ENCODE measurements around the gene CORO7. TPM values are rescaled to one million over a fixed set of nuclear protein-coding genes. Genes with fewer than 3 reads are reported as not detected.
"Not testable (repeated sequence)": the region's sequence is repeated elsewhere in the genome, so short reads cannot be mapped to it uniquely, and the experiment has no call there.

The CORO7 gene
- polyA plus RNA-seq, 1 donor = 19.4 TPM

- DNase-seq (ENCODE audit: low read depth) = no peak
These were observed 78.2 kb downstream of the CORO7 start for GRCh38 chr16:4338125-4338582.

GRCh38 chr16:4337540-4338088, 78.8 kb downstream of the CORO7 start:
- no peak for DNase-seq (ENCODE audit: low read depth)

DNA sequence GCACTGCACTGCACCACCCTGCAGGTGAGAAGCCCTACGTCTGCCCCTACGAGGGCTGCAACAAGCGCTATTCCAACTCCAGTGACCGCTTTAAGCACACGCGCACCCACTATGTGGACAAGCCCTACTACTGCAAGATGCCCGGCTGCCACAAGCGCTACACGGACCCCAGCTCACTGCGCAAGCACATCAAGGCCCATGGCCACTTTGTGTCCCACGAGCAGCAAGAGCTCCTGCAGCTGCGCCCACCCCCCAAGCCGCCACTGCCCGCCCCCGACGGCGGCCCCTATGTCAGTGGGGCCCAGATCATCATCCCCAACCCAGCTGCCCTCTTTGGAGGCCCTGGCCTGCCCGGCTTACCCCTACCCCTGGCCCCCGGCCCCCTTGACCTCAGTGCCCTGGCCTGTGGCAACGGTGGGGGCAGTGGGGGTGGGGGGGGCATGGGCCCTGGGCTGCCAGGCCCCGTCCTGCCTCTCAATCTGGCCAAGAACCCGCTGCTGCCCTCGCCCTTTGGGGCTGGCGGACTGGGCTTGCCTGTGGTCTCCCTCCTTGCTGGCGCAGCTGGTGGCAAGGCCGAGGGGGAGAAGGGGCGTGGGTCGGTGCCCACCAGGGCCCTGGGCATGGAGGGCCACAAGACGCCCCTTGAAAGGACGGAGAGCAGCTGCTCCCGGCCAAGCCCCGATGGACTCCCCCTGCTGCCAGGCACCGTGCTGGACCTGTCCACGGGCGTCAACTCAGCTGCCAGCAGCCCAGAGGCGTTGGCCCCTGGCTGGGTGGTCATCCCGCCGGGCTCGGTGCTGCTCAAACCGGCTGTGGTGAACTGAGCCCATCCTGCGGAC, 79.5 kb downstream of the CORO7 start:
- no peak for DNase-seq (ENCODE audit: low read depth)

GRCh38 chr16:4334724-4335495, 81.5 kb downstream of the CORO7 start:
- DNase-seq (ENCODE audit: low read depth) = no peak

DNA sequence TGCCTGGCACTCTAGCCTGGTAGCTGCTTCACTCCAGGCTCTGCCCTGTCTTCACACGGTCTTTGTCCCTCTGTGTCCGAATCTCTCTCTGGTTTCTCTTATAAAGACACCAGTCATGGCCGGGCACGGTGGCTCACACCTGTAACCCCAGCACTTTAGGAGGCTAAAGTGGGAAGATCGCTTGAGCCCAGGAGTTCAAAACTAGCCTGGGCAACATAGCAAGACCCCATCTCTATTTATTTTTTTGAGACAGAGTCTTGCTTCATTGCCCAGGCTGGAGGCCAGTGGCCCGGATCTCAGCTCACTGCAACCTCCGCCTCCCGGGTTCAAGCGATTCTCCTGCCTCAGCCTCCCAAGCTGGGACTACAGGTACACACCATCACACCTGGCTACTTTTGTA, 82.7 kb downstream of the CORO7 start:
- not testable (repeated sequence) for DNase-seq (ENCODE audit: low read depth)

DNA sequence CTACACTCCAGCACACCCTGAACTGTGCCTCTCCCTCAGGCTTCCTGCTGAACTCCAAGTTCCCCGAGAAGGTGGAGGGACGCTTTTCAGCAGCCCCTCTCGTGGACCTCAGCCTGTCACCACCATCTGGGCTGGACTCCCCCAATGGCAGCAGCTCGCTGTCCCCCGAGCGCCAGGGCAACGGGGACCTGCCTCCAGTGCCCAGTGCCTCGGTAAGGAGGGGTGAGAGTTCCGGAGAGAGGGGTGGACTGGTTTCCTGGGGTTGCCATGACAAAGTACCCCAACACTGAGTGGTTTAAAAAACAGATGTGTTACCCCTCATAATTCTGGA, 83.1 kb downstream of the CORO7 start:
- no peak for DNase-seq (ENCODE audit: low read depth)

GRCh38 chr16:4332623-4333307, 83.6 kb downstream of the CORO7 start:
- DNase-seq (ENCODE audit: low read depth) = no peak

GRCh38 chr16:4332083-4332482, 84.3 kb downstream of the CORO7 start:
- DNase-seq (ENCODE audit: low read depth) = no peak

- no peak for DNase-seq (ENCODE audit: low read depth)
These were observed 86.0 kb downstream of the CORO7 start for GRCh38 chr16:4330277-4330874.

GRCh38 chr16:4328782-4329775, 87.3 kb downstream of the CORO7 start:
- DNase-seq (ENCODE audit: low read depth) = no peak

DNA sequence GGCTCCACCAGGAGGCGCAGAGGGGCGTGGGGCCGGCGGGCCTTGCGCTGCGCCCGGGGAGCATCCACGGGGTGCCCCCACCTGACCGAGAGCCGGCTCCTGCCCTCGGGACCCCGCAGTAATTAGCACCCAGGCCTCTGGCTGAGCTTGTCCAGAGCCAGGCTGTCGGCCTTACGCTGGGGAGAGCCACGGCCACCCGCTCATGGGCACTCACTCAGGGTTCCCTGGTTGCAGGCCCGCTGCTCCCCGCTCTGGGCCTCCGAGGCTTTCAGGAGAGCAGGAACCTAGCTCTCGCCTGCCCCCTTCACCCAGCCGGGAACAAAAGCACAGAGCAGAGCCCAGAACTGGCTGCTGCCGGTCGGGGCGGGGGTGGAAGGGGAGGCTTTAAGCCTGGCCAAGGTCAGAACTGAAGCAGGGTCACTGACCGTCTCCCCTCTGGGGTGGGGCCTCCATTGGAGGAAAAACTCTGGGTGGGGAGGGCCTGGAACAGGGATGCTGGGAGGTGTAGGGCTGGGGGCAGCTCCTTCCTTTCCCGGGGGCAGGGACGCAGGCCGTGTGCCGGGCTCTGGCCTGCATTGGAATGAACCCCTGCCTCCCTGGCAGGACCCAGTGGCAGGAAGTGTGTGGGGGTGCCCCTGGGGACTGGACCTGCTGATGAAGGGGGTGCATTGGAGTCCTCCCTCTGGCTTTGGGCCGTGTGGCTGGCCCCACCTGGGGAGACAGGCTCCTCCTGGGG, 88.2 kb downstream of the CORO7 start:
- DNase-seq (ENCODE audit: low read depth) = no peak

DNA sequence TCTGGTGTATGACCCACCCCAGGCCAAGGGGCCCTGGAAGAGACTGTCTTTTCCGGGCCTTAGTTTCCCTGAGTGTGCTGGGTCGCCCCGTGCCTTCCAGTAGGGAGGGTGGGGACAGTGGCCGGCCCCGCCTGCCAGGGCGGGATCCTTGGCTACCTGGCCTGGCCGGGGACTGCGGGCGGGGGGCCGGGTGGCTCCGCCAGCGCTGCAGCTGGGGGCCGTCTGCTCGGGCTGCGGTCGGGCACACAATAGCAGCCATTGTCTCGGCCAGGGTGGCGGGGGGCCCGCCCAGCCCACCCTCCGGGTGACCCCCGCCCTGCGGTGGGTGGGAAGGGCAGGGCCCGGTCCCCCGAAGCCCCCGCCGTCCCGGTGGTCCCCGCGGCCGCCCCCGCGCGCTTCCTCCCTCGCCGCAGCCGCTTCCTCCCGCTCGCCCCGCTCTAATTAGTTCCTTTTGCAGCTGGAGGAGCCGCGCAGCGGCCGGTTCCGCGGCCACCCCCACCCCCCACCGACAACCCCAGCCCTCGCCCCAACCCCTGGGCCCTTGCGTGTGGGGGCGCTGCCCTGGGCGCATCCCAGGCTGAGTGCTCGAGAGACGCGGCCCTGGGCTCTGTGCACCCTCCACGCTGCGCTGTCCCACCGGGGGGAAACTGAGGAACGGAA, 88.9 kb downstream of the CORO7 start:
- no peak for DNase-seq (ENCODE audit: low read depth)

DNA sequence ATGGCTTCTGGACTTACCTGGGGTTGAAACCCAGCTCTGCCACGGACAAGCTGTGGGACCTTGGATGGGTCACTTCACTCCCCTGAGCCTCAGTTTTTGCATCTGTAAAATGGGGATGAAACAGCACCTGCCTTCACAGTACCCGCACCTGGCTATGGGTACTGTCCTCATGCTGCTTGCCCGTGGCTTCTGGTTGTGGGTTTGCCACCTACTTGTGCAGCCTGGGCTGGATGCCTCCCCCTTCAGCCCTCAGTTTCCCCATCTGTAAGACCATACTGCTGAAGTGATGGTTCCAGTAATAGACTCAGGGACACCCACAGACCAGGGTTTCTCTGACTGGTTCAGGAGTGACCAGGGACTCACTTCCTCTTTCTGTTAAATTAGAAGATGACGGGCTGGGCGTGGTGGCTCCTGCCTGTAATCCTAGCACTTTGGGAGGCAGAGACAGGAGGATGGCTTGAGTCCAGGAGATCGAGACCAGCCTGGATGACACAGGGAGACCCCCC, 91.1 kb downstream of the CORO7 start:
- DNase-seq (ENCODE audit: low read depth) = no peak

DNA sequence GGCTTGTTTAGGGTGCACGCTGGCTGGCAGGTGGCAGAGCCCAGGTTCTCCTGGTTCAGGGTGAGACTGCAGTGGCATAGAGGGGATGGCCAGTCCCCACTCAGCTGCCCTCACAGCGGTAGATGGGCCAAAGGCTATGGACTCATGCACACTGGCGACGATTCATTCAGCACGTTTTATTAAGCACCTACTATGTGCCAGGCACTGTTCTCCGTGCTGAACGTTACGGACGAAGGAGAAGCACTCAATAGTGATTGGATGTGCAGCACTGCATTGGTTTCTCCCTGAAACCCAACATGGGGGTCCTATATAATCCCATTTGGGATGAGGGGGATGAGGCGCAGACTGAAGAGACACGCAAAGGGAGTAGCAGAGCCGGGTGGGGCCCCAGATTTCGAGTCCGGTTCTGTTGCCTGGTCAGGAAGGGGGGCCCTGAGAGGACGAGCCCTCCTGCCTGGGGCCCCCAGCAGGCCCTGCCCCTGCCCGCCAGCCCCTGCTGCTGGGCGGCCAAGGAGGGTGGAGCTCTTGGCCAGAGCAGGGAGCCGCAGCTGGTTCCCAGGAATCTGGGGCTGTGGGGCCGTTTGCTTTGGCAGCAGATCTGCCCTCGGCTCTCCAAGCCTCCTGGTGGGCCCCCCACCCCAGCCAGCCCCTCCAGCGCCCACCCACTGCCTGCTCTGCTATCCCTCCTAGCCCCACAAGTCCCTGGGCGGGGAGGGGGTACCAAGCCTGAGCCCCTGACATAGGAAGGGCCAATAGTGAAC, 91.7 kb downstream of the CORO7 start:
- no peak for DNase-seq (ENCODE audit: low read depth)

- DNase-seq (ENCODE audit: low read depth) = no peak
These were observed 92.4 kb downstream of the CORO7 start for GRCh38 chr16:4323845-4324488.

- DNase-seq (ENCODE audit: low read depth) = no peak
These were observed 93.1 kb downstream of the CORO7 start for GRCh38 chr16:4323071-4323844.
